Loucy (cell line): ENCODE measurements around the gene HPDL.

Experiments used
- H2AFZ ChIP-seq: fragments of 200-600 bp; sonication (generic); 2 replicates; pipeline ENCODE4 v1.6.0; 2016; ENCODE audit warnings: antibody characterized with exemption, mild to moderate bottlenecking, low read length, moderate library complexity
- H3F3A ChIP-seq: fragments of 200-600 bp; 2 replicates; pipeline ENCODE4 v1.6.0; 2016; ENCODE audit warnings: antibody characterized with exemption, low read depth, mild to moderate bottlenecking
- H3K27me3 ChIP-seq: fragments of 200-600 bp; sonication (generic); 2 replicates; pipeline ENCODE4 v1.6.1; 2014; ENCODE audit warnings: low read length, mild to moderate bottlenecking; ENCODE audit not compliant: insufficient read depth, poor library complexity, severe bottlenecking
- H3K36me3 ChIP-seq: fragments of 200-600 bp; sonication (generic); 2 replicates; pipeline ENCODE4 v1.6.1; 2016; ENCODE audit warnings: low read length; ENCODE audit not compliant: insufficient read depth
- H3K4me1 ChIP-seq: fragments of 200-600 bp; sonication (generic); 2 replicates; pipeline ENCODE4 v1.5.1; 2014; ENCODE audit warnings: low read length, mild to moderate bottlenecking; ENCODE audit not compliant: insufficient read depth, poor library complexity, severe bottlenecking
- H3K4me2 ChIP-seq: fragments of 200-600 bp; sonication (generic); 2 replicates; pipeline ENCODE4 v1.6.0; 2014; ENCODE audit warnings: antibody characterized with exemption, low read length, low read depth, mild to moderate bottlenecking; ENCODE audit not compliant: poor library complexity, severe bottlenecking
- H3K4me3 ChIP-seq: fragments of 200-600 bp; sonication (generic); 2 replicates; pipeline ENCODE4 v1.5.1; 2014; ENCODE audit warnings: low read length, mild to moderate bottlenecking, mixed read lengths; ENCODE audit not compliant: poor library complexity, severe bottlenecking
- H3K79me2 ChIP-seq: fragments of 200-600 bp; sonication (generic); 2 replicates; pipeline ENCODE4 v1.6.1; 2014; ENCODE audit warnings: low read length; ENCODE audit not compliant: insufficient read depth
- H3K9ac ChIP-seq: fragments of 200-600 bp; sonication (generic); 2 replicates; pipeline ENCODE4 v1.6.0; 2014; ENCODE audit warnings: mild to moderate bottlenecking, low read depth, low read length, moderate library complexity; ENCODE audit not compliant: poor library complexity, severe bottlenecking
- H3K9me2 ChIP-seq: fragments of 200-600 bp; sonication (generic); replicated peaks from 2 replicates; pipeline ENCODE4 v1.6.1; 2016; ENCODE audit warnings: low read depth, low read length, mixed read lengths
- H3K9me3 ChIP-seq: fragments of 200-600 bp; sonication (generic); 2 replicates; pipeline ENCODE4 v1.6.1; 2014; ENCODE audit warnings: mild to moderate bottlenecking, antibody characterized with exemption, low read length, low read depth; ENCODE audit not compliant: insufficient read depth
- H4K20me1 ChIP-seq: fragments of 200-600 bp; sonication (generic); 2 replicates; pipeline ENCODE4 v1.6.0; 2014; ENCODE audit warnings: antibody characterized with exemption, low read length, mild to moderate bottlenecking; ENCODE audit not compliant: insufficient read depth, poor library complexity, severe bottlenecking
- EZH2phosphoT487 ChIP-seq: fragments of 200-600 bp; IDR thresholded peaks from 2 replicates; pipeline ENCODE4 v1.6.1; 2018; ENCODE audit warnings: antibody characterized with exemption, mild to moderate bottlenecking, moderate library complexity, borderline replicate concordance
- TF ChIP-seq, protein P1 (sequence below): fragments of 200-600 bp; sonication (generic); conservative IDR thresholded peaks from 2 replicates; pipeline ENCODE4 v1.5.1; 2014; ENCODE audit warnings: mild to moderate bottlenecking, antibody characterized with exemption, low read length

Gene HPDL

DNA sequence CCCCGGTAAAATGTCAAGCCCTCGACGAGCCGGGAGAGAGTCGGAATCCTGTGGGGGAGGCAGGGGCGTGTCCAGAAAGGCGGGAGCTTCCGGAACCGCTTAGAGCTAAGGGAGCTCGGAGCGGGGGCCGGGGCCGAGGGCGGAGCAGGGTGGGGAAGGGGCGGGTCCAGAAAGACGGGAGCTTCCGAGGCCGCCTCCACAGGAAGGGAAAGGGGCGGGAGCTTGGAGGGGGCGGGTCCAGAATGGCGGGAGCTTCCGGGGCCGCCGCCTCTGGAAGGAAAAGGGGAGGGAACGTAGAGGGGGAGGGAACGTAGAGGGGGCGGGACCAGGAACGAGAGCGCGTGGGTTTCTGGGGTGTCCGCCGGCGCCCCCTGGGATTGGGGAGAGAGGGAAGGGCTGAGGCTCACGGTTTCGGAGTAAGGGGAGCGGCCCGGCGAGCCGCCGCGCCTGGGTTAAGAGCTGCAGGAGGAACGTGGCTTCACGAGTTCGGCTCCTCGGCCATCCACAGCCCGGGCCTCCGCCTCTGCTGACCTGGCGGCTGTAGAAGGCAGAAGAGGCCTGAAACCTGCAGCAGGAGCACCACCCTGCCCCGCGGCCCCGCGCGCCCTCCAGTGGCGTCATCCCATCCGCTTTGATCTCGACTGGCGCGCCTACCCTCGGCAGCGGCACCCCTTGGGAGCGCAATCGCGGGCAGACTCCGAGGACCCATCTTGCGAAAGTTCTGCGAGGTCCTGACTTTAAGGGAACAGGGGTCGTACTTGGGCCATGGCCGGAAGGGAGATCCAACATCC, 23.0 kb upstream of the HPDL start:
- Histone ChIP-seq H3K9ac (peak overlapping the region; percentile 97), H3K36me3 (no peaks in the 10 kb centered on the region), H3F3A (no peaks in the 10 kb centered on the region; the same call in 1 of the 2 replicates), H3K79me2 (peaks cover 7% of the 10 kb centered on the region; the same call in 1 of the 2 replicates), H3K27me3 (no peaks in the 10 kb centered on the region), H3K9me3 (no peaks in the 10 kb centered on the region), H3K9me2 (no peaks in the 10 kb centered on the region), H2AFZ (peak overlapping the region; percentile 96), H4K20me1 (no peaks in the 10 kb centered on the region), H3K4me3 (peak overlapping the region; percentile 89), H3K4me2 (peak overlapping the region; percentile 96), H3K4me1 (peaks cover 32% of the 10 kb centered on the region)
- TF ChIP-seq, protein P1, sequence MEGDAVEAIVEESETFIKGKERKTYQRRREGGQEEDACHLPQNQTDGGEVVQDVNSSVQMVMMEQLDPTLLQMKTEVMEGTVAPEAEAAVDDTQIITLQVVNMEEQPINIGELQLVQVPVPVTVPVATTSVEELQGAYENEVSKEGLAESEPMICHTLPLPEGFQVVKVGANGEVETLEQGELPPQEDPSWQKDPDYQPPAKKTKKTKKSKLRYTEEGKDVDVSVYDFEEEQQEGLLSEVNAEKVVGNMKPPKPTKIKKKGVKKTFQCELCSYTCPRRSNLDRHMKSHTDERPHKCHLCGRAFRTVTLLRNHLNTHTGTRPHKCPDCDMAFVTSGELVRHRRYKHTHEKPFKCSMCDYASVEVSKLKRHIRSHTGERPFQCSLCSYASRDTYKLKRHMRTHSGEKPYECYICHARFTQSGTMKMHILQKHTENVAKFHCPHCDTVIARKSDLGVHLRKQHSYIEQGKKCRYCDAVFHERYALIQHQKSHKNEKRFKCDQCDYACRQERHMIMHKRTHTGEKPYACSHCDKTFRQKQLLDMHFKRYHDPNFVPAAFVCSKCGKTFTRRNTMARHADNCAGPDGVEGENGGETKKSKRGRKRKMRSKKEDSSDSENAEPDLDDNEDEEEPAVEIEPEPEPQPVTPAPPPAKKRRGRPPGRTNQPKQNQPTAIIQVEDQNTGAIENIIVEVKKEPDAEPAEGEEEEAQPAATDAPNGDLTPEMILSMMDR: peak; percentile 74
- TF ChIP-seq EZH2phosphoT487: no peak

DNA sequence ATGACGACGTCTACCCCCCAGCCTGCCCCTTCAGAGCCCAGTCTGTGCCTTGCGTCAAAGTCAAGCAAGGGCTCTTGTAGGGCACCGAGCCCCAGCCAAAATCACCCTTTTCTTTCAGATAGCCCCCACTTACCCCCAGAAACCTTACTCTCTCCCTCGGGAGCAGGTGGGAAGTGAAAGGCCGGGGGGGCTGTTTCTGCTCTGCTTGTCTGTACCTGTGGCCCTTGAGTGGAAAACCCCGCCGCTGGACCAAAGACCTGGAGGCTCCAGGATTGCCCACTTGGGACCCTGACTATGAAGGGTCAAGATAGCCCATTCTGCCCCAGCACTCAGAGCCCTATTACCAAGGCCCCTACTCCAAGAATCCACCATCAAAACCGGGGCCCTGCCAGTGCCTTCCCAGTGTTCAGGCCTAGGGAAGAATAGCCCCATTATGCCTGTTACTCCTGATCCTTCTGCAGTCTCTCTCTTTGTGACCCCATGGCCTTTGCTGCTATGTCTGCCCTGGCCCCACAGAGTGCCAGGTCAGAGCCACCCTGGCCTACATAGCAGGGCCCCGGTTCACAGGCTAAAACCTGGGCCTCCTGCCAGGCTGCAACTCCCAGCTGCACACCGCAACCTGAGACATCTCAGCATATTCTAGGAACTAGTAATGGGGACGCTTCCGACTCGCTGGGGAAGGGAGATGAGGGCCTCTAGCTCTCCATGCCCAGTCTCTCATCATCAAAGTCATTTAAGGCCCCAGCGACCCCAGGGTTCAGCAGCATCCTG, 22.2 kb upstream of the HPDL start:
- Histone ChIP-seq H4K20me1 (no peaks in the 10 kb centered on the region), H3K9ac (peak overlapping the region; percentile 97), H3K4me3 (peak overlapping the region; percentile 89), H3K36me3 (no peaks in the 10 kb centered on the region), H3K4me1 (peaks cover 32% of the 10 kb centered on the region), H3K9me2 (no peaks in the 10 kb centered on the region), H3K79me2 (peaks cover 7% of the 10 kb centered on the region; the same call in 1 of the 2 replicates), H3K4me2 (peak overlapping the region; percentile 96), H3K9me3 (no peaks in the 10 kb centered on the region), H2AFZ (peak overlapping the region; percentile 95), H3F3A (no peaks in the 10 kb centered on the region; the same call in 1 of the 2 replicates), H3K27me3 (no peaks in the 10 kb centered on the region)
- TF ChIP-seq EZH2phosphoT487: no peak
- TF ChIP-seq, protein P1: no peak; the same call in 1 of the 2 replicates

DNA sequence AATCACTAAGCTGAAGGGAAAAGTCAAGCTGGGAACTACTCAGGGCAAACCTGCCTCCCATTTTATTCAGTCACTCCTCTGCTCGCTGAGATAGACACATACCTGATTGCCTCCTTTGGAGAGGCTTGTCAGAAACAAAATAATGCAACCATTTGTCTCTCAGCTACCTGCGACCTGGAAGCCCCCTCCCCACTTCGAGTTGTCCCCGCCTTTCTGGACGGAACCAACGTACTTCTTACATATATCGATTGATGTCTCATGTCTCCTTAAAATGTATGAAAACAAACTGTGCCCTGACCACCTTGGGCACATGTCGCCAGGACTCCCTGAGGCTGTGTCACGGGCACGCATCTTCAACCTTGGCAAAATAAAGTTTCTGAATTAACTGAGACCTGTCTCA, 21.5 kb upstream of the HPDL start:
- Histone ChIP-seq H3K4me3 (peak overlapping the region; percentile 89), H4K20me1 (no peaks in the 10 kb centered on the region), H3K36me3 (no peaks in the 10 kb centered on the region), H3K9me2 (no peaks in the 10 kb centered on the region), H2AFZ (no peak overlapping the region), H3K79me2 (peaks cover 7% of the 10 kb centered on the region; the same call in 1 of the 2 replicates), H3K27me3 (no peaks in the 10 kb centered on the region), H3K9me3 (no peaks in the 10 kb centered on the region), H3K4me1 (peaks cover 32% of the 10 kb centered on the region), H3K4me2 (peak overlapping the region; percentile 96), H3F3A (no peaks in the 10 kb centered on the region; the same call in 1 of the 2 replicates), H3K9ac (peak overlapping the region; percentile 97)
- TF ChIP-seq, protein P1: no peak
- no peak for TF ChIP-seq EZH2phosphoT487
